Stimulated activated CD4-positive, alpha-beta T cell treated with anti-CD3 and anti-CD28 coated beads, Interleukin-15, amount 100 ng/mL, for 48 hours (primary cell): ENCODE measurements around the gene STK32A.
"Not testable (repeated sequence)": the region's sequence is repeated elsewhere in the genome, so short reads cannot be mapped to it uniquely, and the experiment has no call there.

Source experiments
- DNase-seq, 2 donors: peaks; one replicate each; pipeline ENCODE4 v3.0.0-alpha.2; 2020; ENCODE audit warnings: low read depth in 2 of 2

STK32A gene

GRCh38 chr5:147346006-147346561 is 111.3 kb downstream of the STK32A start:
- no peak for DNase-seq

GRCh38 chr5:147348046-147348445 is 113.2 kb downstream of the STK32A start:
- DNase-seq: no peak

- DNase-seq: no peak
These were observed 113.6 kb downstream of the STK32A start for GRCh38 chr5:147348451-147348850.

DNA sequence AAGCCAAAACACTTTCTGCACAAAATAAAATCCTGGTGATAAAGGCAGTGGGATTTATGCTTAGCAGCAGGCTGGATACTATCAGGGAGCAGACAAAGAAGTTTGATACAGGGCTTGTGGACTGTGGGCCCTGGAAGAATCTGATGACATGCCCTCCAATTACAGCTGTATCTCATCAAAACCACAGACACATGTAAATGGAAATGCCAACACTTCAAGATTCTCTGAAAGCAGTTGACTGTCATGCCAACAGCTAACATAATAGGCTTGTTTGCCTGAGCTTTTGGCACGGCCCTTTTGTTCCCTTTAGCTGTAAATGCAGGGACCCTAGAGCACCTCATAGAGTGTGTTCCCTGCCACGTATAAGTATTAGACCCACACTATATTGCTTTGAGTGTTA is 114.4 kb downstream of the STK32A start:
- DNase-seq: no peak

DNA sequence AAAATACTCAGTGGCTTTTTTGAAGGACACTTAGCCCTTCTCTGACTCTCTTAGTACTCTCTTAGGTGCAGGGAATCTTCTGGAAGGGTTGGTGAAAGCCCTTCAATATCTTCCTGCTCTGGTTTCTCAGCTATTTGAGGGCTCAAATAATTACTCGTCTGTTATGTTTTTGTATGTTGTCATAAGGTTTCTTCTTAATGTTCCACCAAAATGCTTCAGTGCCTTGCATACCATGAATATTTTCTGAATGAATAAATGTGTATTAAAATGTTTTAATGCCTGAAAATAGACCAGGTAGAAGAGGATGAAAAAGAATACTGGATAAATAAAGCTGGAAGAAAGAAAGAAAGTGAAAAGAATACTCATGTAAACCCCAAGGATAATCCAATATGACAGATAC is 124.3 kb downstream of the STK32A start:
- DNase-seq: no peak

- no peak for DNase-seq
These were observed 124.8 kb downstream of the STK32A start for GRCh38 chr5:147359581-147359980.

- no peak for DNase-seq
These were observed 126.0 kb downstream of the STK32A start for GRCh38 chr5:147360816-147361215.

- no peak for DNase-seq
These were observed 126.8 kb downstream of the STK32A start for GRCh38 chr5:147361441-147362175.

DNA sequence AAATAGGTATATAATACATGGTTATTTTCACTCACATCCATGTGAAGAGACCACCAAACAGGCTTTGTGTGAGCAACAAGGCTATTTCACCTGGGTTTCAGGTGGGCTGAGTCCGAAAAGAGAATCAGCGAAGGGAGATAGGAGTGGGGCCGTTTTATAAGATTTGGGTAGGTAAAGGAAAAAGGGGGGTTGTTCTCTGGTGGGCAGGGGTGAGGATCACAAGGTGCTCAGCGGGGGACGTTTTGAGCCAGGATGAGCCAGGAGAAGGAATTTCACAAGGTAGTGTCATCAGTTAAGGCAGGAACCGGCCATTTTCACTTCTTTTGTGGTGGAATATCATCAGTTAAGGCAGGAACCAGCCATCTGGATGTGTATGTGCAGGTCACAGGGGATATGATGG is 132.6 kb downstream of the STK32A start:
- not testable (repeated sequence) for DNase-seq

DNA sequence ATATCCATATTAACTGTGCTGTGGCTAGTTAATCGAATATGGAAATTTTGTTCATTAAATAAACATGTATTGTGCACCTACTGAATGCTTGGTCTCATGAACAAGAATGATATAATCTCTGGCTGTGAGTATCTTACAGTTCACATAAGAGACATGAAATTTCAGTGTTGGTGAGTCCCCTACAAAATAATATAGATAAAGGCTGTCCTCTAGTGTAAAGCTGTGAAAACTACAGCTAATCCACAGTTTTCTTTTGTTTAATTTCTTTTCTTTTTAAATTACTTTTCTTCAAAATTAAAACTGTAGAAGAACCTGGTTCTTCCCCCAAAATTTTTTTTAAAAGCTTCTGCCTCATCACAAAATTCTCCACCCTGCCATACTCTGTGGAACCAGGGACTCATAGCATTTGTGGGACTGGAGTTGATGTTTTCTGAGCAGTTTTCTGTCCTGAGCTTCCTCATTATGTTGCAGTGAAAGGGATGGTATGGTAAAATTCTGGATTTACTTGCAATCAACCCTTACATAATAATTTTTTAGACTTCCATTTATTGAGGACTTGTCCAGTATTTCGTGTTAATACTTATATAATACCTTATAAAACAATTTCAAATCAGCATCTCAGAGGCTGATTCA is 135.0 kb downstream of the STK32A start:
- no peak for DNase-seq

DNA sequence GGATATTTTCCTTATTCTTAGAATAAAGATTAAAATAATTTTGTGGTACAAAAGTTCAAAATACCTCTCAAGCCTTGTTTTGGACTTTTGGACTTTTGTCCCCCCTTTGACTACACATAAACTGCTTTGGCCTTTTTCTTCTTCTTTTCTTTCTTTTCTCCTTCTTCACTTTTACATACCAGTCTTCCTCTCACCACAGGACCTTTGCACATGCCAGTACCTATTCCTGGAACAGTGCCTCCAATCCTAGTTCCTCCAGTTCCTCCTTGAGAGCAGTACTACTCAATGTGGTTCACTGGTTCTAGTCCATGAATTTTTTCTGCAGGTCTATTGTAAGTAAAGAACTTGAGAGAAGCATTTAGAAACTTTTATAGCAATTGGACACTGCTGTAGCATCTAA is 136.5 kb downstream of the STK32A start:
- no peak for DNase-seq

DNA sequence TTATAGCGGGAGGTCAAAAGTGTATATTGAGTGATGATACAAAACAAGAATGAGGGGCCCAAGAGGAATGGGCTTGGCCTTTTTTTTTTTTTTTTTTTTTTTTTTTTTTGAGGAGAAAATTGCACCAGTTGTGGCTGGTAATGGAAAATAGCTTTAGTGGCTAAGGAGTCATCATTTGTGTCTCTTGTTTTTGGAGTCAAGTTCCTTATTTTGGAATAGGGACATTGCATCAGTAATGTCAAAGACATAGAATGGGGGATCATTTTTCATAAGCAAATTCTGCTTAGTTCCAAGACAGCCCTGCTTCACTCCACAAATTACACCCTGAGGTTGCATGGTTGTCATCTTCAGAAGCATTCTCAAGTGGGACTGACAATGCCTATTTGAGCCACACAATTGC is 137.4 kb downstream of the STK32A start:
- DNase-seq: no peak

DNA sequence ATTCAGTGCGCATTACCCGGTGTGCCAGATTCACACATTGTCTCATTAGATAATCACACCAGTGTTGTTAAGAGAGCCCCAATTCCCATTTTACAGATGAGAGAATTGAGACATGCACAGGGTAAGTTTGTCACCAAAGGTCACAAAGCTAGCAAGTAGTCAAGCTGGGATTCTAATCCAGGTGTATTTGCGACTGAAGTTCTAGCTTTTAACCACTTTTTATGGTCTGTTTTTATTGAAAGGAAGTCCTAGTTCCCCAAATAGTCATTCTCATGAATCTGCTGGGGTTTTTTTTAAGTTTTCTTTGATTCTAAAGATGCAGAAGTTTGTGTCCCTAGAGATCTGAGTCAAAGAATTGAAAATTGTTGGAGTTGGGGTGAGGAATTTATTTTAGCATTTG is 138.5 kb downstream of the STK32A start:
- no peak for DNase-seq

GRCh38 chr5:147375151-147375550 is 140.3 kb downstream of the STK32A start:
- no peak for DNase-seq

DNA sequence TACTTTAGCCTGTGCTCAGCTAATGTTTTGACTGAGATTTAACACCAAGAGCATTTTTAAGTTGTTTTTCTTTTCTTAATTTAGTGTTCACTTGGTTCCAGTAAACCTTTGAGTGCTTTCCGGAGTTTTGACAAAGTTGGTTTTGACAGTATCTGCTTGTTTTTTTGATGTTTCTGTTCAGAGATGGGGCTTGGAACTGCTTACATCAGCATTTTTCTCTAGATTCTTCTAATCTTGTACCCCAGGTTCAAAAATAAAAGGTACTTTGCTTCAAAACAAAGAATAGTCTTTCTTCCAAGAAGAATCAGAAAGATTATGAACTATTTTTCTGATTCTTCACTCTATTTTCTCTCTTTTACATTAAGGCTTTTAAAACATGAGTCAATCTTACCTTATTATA is 142.9 kb downstream of the STK32A start:
- DNase-seq: no peak

GRCh38 chr5:147381555-147381954 is 146.7 kb downstream of the STK32A start:
- DNase-seq: no peak

- no peak for DNase-seq
These were observed 147.9 kb downstream of the STK32A start for GRCh38 chr5:147382776-147383175.

- DNase-seq: no peak
These were observed 149.7 kb downstream of the STK32A start for GRCh38 chr5:147384346-147385193.

- no peak for DNase-seq
These were observed 152.3 kb downstream of the STK32A start for GRCh38 chr5:147387109-147387508.

GRCh38 chr5:147388184-147389108 is 153.6 kb downstream of the STK32A start:
- DNase-seq: no peak

DNA sequence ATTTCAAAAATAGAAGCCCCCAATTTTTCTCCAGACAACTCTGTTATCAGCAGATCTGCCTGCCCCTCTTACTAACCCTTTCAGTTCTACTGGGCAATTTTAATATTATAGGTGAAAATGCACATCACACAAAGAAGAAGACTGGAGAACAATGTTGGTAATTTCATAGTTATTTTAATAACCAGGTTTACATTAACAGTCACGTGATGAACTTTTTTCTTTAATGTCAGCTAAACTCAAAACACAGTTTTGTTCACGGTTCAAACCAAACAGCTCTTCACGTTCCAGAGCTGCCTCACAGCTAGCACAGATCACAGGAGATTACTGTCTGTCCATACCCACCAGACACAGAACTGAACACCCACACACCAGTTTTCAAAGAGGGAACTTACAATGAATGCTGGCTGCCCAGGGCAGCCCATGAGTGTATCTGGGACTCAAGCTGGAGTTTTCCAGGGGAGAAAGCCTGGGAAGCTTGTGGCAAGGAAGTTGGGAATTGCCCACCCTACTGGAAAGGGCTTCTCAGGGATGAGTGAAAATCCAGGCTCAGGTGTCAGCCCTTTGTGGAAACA is 155.9 kb downstream of the STK32A start:
- no peak for DNase-seq
